ENCODE measurements around the gene TREX2.
"Not testable (repeated sequence)": the region's sequence is repeated elsewhere in the genome, so short reads cannot be mapped to it uniquely, and the experiment has no call there.

The TREX2 gene

DNA sequence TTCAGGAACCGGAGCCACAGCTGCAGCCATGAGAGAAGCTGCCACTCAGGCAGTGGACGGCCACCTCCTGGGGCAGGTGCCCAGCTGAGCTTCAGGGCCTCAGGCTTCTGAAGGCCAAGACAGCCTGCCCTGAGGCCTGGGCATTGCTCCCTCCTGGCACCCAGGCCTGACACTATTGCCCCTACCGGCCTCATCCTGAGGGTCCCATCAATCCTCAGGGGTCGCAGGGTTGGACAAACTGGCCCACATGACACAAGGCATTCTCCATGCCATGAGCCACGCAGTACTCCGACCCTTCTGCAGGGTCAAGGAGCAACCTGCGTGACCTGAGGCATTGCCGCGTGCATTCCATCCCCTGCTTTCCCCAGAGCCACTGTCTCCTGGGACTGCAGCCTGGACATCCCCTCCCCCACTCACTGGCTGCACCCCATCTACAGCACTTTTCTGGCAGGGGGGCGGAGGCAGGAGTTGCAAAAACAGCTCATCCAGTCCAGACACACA lies 37.6 kb downstream of the TREX2 start:
- H3K9me3 Mint-ChIP-seq = no peaks in the 10 kb centered on the region
- peaks cover 12 to 13% of the 10 kb centered on the region in 2 donors for H3K4me1 Mint-ChIP-seq
- no peak overlapping the region for H3K4me3 Mint-ChIP-seq

DNA sequence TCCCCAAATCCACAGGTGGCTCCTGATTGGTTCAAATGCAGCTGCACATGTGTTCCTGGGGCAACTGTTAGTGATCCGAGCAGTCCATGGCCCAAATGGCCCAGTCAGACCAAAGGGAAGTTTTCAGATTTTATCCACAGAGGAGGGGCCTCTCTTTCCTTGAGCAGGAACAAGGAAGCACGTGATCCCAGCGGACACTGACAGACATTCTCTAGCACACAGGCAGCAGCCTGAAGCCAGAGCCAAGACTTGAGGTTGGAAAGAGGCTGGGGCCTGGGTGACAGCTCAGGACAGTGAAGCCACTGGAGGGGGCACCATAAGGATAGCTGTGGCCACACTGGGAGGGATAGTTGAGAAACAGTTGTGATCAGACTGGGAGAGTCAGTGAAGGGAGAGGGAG lies 38.1 kb downstream of the TREX2 start:
- DNase-seq = no peak

More for the DNA sequence above, 37.6 kb downstream of the TREX2 start:
- Mint-ChIP-seq H3K27me3 (peaks cover 3 to 12% of the 10 kb centered on the region in 2 donors), H3K27ac (no peak overlapping the region), H3K36me3 (peaks cover 0 to 1% of the 10 kb centered on the region in 2 donors)
- DNase-seq (no peak), ATAC-seq (replicated peaks) (no peak)

DNA sequence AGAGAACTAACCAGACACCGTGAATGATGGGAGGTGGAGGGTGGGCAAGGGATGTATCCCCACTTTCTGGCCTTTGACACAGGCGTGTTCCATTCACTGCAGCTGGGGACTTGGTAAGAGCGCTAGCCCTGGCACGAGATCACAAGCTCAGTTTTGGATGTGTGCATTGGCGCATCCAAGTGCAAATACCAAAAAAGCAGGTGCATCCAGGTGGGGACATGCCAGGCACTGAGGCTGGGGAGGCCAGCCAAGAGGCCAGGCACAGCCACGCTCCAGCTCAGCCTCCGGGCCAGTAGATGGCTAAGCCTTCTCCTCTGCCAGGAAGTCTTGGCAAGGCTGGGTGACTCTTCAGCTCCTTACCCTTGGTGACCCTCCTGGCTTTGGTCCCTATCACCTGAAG lies 39.0 kb downstream of the TREX2 start:
- no peak for ATAC-seq (replicated peaks)

More for the DNA sequence above, 38.1 kb downstream of the TREX2 start:
- no peak for ATAC-seq (replicated peaks)
- peaks cover 3 to 12% of the 10 kb centered on the region in 2 donors for H3K27me3 Mint-ChIP-seq
- H3K27ac Mint-ChIP-seq = no peak overlapping the region
- peaks cover 0 to 1% of the 10 kb centered on the region in 2 donors for H3K36me3 Mint-ChIP-seq
- peaks cover 12 to 13% of the 10 kb centered on the region in 2 donors for H3K4me1 Mint-ChIP-seq
- H3K4me3 Mint-ChIP-seq = no peak overlapping the region
- H3K9me3 Mint-ChIP-seq = no peaks in the 10 kb centered on the region

DNA sequence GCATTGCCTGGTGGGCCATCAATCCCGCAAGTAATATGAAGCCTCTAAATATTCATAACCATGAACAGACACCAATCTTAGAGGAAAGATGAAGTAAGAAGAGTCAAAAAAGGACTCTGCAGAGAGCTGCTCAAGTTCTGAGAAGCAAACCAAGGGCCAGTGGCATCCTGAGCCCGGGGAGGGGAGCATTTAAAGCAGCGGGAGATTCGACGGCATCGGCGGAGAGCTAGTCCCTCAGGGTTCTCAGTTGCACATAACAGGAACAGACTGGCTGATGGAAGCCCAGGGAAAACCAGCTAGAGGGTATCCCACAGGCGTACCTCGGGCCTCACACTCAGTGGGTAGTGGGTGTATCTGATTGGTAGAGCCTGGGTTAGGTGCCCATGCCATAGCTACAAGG lies 39.8 kb downstream of the TREX2 start:
- no peak overlapping the region for H3K4me3 Mint-ChIP-seq
- no peaks in the 10 kb centered on the region for H3K9me3 Mint-ChIP-seq
- ATAC-seq (replicated peaks) (no peak), DNase-seq (no peak)
- H3K36me3 Mint-ChIP-seq = no peaks in the 10 kb centered on the region
- no peak overlapping the region for H3K27ac Mint-ChIP-seq
- H3K4me1 Mint-ChIP-seq = peaks cover 2 to 4% of the 10 kb centered on the region in 2 donors
- peaks cover 3 to 4% of the 10 kb centered on the region in 2 donors for H3K27me3 Mint-ChIP-seq

More for the DNA sequence above, 39.0 kb downstream of the TREX2 start:
- no peak for DNase-seq
- no peak overlapping the region for H3K4me3 Mint-ChIP-seq
- H3K27ac Mint-ChIP-seq = no peak overlapping the region
- H3K9me3 Mint-ChIP-seq = no peaks in the 10 kb centered on the region
- H3K4me1 Mint-ChIP-seq = peaks cover 6% of the 10 kb centered on the region in 2 donors
- H3K27me3 Mint-ChIP-seq = peaks cover 3 to 7% of the 10 kb centered on the region in 2 donors
- no peaks in the 10 kb centered on the region for H3K36me3 Mint-ChIP-seq

DNA sequence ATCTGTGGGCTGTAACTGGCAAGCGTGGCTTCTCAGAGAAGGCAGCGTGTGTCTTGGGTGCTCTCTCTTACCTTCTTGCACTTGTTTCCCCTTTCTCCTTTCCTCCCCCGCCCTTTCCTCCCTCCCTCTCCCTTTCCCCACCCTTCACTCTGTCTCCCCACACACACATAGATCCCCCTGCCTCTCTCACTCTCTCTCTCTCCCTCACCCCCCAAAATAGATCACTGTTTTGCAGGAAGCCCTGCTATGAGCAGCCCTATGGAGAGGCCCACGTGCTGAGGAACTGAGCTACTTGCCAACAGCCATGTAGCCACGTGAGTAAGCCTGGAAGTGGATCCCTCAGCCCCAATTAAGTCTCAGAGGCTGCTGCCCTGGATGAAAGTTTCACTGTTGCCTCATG lies 40.4 kb downstream of the TREX2 start:
- Mint-ChIP-seq H3K4me1 (peaks cover 0 to 3% of the 10 kb centered on the region in 2 donors), H3K36me3 (no peaks in the 10 kb centered on the region), H3K9me3 (no peaks in the 10 kb centered on the region), H3K27ac (no peak overlapping the region), H3K4me3 (no peak overlapping the region), H3K27me3 (peaks cover 0 to 3% of the 10 kb centered on the region in 2 donors)
- ATAC-seq (replicated peaks) = no peak
- DNase-seq = no peak

DNA sequence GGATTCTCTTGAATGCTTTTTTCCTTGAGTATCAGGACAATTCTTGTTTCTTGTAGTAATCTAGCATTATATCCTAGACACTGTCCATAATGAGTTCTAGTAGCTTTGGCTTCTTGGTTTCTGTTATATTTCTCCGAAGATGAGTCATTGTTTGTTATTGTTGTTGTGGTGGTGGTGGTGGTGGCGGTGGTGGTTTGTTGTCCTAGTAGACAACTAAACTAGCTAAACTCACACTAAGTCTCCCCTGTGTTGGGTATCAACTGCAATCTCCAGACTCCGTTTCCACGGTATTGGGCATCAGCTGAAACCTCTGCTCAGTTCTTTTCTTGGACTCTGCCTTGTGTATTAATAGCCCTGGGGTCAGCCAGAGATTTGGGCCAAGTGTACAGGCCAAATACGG lies 41.5 kb downstream of the TREX2 start:
- H3K4me1 Mint-ChIP-seq; DNase-seq; H3K9me3 Mint-ChIP-seq; H3K36me3 Mint-ChIP-seq; H3K4me3 Mint-ChIP-seq; ATAC-seq (replicated peaks); H3K27me3 Mint-ChIP-seq; H3K27ac Mint-ChIP-seq: not testable (repeated sequence)

DNA sequence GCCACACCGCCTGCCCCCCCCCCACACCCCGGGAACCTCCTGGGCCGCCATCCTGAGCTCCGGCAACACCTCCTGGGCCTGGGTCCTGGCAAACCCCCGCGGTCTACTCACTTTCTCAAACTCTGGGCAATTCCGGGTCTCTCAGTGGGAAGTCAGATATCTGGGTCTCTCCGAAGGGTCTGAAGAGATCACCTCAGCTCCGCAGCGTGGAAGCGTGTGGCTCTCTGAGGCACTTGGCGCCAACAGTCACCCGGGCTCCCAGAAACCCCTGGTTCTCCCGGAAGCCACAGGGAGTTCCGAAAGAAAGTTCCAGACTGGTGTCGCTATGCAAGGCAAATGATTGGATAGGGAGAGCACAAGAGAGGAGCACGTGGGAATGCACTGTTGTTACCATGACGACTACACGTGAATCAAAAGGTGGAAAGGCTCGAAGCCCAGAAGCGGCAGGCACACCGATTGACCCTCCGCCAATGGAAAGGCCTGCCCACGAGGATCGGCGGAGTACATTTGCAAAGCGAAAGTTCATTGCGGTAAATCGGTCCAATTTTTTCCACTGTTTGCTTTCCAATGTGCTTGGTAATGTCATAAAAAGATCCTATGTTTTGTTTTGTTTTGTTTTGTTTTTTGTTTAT lies 44.6 kb downstream of the TREX2 start, which contains the start of gene PNMA6E:
TSS of gene PNMA6E (minus strand) at position 218 of the 632 bp plus-strand sequence. CDS start 2,501 bp downstream, outside the sequence.
- peaks cover 0 to 3% of the 10 kb centered on the region in 2 donors for H3K4me1 Mint-ChIP-seq
- no peaks in the 10 kb centered on the region for H3K9me3 Mint-ChIP-seq
- peaks cover 0 to 11% of the 10 kb centered on the region in 2 donors for H3K27me3 Mint-ChIP-seq
- no peak within 1 kb of the TSS for H3K4me3 Mint-ChIP-seq
- H3K36me3 Mint-ChIP-seq = no peaks in the 10 kb centered on the region
- no peak within 1 kb of the TSS for H3K27ac Mint-ChIP-seq
- DNase-seq (no peak), ATAC-seq (replicated peaks) (no peak)

DNA sequence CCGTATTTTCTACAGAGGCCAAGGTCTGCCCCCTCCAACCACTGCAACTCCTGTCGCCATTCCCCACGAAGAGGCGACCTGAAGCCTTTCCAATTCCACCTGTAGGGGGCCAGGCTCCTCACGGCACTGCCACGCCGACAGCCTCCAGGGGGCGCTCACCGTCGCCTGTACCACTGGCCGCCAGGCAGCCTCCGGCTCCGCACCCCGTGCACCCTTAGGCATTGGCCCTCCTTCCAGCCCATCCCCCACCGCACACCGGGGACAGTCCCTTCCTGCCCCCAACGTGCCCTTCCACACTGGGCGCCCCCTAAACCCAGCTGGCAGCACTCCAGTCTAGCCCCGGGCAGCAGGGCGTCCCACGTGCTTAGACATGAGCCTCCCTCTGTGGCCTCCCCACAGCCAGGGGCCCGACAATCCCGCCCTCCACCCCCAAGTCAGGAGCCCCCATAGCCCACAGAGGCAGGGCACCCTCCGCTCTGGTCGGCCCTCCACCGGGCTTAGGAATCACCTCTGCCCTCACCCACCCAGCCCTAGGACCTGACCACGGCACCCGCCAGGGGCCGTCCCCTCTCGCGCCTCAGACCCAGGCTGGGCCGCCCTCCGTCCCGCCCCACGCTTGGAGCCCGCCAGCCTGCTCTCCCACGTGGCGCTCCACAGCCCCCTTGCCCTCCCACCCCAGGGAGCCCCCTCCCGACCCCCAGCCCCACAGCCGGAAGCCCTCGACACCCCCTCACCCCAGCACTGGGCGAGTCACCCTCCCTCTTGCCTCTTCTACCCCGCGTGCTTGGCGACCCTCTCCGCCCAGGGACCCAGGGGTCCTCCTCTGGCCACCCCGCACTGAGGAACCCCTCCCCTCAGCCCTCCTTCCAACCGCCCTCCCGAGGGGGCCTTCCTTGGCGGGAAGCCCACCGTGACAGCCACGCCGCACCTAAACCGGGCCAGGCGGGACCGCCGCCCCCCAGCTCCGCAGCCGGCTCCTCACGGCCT lies 45.4 kb downstream of the TREX2 start:
- Mint-ChIP-seq H3K27me3 (peaks cover 0 to 11% of the 10 kb centered on the region in 2 donors), H3K9me3 (no peaks in the 10 kb centered on the region), H3K36me3 (no peaks in the 10 kb centered on the region), H3K27ac (no peak overlapping the region), H3K4me1 (peaks cover 0 to under 1% of the 10 kb centered on the region in 2 donors), H3K4me3 (no peak overlapping the region)
- ATAC-seq (replicated peaks) (peak; percentile 49 to 70), DNase-seq (no peak)

DNA sequence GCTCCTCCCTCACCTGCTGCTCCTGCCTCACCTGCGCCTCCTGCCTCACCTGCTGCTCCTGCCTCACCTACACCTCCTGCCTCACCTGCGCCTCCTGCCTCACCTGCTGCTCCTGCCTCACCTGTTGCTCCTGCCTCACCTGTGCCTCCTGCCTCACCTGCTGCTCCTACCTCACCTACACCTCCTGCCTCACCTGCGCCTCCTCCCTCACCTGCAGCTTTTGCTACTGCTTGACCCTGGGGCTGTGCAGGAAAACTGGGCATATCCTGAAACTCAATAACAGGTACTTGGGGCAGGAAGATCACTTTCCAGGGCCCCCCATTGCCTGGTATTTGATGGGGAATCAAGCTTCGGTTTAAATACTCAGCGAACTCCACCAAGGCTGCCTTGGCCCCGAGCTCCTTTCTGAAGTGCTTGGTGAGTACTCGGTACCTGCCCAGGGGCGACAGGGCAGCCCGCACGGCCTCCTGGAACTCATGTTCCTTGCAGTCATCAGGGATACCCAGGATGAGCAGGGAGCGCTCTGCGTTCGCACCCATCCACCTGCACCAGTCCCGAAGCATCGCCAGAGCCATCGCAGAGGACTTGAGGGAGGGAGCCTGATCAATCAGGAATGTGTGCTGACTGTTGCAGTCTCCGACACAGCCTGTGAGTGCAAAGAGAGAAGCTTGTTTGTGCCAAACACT lies 47.4 kb downstream of the TREX2 start:
- ATAC-seq (replicated peaks) (no peak), DNase-seq (no peak)
- Mint-ChIP-seq H3K4me1 (no peaks in the 10 kb centered on the region), H3K4me3 (no peak overlapping the region), H3K27ac (peak overlapping the region; percentile 17), H3K9me3 (no peaks in the 10 kb centered on the region), H3K27me3 (peaks cover 0 to 11% of the 10 kb centered on the region in 2 donors), H3K36me3 (no peaks in the 10 kb centered on the region)

DNA sequence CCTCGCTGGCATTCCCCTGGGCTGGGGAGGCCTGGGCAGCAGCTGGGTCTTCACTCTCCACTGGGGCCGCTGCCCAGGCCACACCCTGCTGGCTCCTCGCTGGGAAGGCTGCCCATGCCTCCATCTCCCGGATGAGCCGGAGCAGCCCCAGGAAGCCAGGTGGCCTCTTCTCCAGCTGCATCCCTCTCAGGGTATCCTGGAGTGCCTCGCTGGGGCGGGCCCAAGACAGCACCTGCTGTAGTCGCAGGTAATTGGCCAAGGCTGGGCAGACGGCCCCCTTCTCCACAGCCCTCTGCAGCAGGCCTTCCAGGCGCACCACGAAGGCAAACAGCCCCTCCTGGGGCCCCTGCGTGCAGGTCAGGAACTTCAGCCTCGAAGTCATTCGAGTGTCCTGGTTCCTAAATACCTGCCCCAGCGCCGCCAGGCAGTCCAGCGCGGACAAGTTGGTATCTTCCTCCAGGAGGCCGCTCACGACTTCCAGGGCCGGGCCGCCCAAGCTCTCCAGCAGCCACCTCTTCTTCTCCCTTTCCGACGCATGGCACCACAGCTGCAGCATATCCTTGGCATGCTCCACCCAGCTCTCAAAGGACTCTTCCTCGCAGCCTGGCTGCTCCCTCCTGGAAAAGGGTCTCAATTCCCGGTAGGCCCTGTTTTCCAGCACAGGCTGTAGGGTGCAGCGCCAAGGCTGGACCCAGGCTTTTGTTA lies 48.4 kb downstream of the TREX2 start:
- no peak overlapping the region for H3K4me3 Mint-ChIP-seq
- H3K27ac Mint-ChIP-seq = no peak overlapping the region
- peaks cover 0 to 11% of the 10 kb centered on the region in 2 donors for H3K27me3 Mint-ChIP-seq
- DNase-seq (no peak), ATAC-seq (replicated peaks) (no peak)
- H3K4me1 Mint-ChIP-seq = no peaks in the 10 kb centered on the region
- no peaks in the 10 kb centered on the region for H3K9me3 Mint-ChIP-seq
- H3K36me3 Mint-ChIP-seq = no peaks in the 10 kb centered on the region

DNA sequence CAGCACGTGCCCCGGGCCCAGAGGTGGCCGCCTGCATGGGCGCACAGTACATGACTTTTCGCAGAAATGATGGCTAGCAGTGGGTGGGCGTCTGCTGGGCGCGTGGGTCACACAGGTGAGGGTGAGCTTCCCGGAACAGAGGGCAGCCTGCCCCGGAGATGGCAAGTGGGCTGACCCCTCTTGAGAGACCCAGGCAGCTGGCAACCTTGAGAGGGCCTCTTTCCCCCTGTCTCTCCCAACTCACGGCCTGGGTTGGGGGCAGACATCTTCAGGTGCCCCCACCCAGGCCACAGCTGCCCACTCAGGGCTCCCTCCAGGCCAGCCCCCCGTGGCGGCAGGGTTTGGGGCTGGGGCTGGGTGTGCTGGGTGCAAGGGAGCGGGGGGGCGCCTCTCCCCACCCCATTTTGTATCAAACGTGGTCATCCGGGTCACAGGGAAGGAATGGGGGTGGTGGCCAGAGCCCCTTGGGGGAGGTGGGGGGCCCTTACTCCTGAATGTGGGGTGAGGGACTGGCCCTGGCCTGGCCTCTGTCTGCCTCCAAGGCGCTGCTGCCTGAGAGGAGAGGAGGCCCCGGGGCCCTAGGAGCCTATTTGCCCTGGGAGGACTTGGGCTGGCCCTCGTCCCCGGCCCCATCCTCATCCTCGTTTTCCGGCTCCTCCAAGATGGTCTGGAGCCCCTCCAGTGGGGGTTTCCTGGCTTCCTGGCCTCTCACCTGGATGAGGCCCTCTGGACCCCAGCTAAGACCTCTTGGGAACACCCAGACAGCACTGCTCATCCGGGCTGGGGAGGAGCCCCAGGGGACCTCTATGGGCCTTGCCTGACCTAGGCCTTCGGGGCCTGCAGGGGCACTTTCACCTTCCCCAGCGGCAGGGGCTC lies 49.3 kb downstream of the TREX2 start:
- Mint-ChIP-seq H3K4me1 (no peaks in the 10 kb centered on the region), H3K4me3 (no peak overlapping the region), H3K9me3 (no peaks in the 10 kb centered on the region), H3K36me3 (no peaks in the 10 kb centered on the region), H3K27ac (no peak overlapping the region), H3K27me3 (peaks cover 0 to 11% of the 10 kb centered on the region in 2 donors)
- ATAC-seq (replicated peaks) (no peak), DNase-seq (no peak)

DNA sequence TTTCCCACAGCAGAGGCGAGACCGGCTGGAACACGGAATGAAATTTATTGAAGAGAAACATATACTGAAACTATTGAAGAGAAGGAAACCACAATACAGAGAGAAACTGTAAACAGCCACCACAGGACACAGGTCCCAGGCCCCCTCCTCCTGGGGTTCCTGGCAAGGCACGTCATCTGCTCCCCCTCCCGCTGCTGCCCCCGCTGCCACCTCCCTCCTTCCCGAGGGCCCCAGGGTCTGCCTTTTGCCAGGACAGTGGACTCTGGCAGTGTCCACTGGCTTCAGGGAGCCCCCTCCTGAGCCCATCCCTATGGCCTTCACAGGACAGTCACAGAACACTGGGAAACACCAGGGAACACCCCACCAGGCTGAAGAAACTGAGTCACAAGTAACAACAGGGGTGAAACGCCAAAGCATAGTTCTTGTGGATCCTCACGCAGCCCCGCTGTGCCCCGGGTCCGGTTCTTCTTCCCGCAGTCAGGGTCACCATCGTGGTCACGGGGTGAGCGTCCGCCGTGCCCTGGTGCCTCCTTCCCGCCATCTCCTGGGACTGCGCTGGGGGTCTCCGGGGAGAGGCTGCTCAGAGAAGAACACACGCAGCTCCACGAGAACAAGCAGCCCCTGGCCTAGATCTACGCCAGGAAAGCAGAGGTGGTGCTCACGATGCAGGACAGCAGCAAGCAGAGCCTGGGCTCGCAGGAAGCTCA lies 50.1 kb downstream of the TREX2 start:
- Mint-ChIP-seq H3K4me1 (no peaks in the 10 kb centered on the region), H3K4me3 (no peak overlapping the region), H3K27ac (no peak overlapping the region), H3K9me3 (no peaks in the 10 kb centered on the region), H3K36me3 (no peaks in the 10 kb centered on the region), H3K27me3 (peaks cover 0 to 11% of the 10 kb centered on the region in 2 donors)
- ATAC-seq (replicated peaks) = no peak
- DNase-seq = no peak

Data from stimulated activated naive B cell treated with anti-CD40 and anti-IgM and Interleukin-4, amounts not matched to agents 10 μg/mL and 1 μg/mL and 100 μg/mL, for 72 hours (primary cell).